Right ventricle myocardium inferior (tissue), 1 donor: Measurements from ENCODE around the gene SPATA1. TPM values are rescaled to one million over a fixed set of nuclear protein-coding genes. Genes with fewer than 3 reads are reported as not detected.
"Not testable (repeated sequence)": the region's sequence is repeated elsewhere in the genome, so short reads cannot be mapped to it uniquely, and the experiment has no call there.

Experiments
- ATAC-seq: fragments of 200-7000 bp; cut with Tn5 transposase; one replicate; pipeline ENCODE4 v1.9.1; 2020; ENCODE audit warnings: mild to moderate bottlenecking, moderate library complexity
- DNase-seq: peaks from one replicate; pipeline ENCODE4 v3.0.0; 2021; ENCODE audit errors: missing footprints
- intact Hi-C: fragments of 100-400 bp; cut with DNase I; formaldehyde crosslinking; loops from one replicate; pipeline ENCODE4 v1.11.0; 2022
- total RNA-seq: library from RNA; stranded (reverse); fragmentation: NEBNext Ultra II Directional; extraction: Animal tissue kit (Norgen Biotek cat#: 25700); gene quantifications from one replicate; pipeline ENCODE4 v1.2.1, GENCODE V29; 2021
- donor health status: DM: no; HTN: yes; CAD: no; lungs with severe emphysema.

The SPATA1 gene
- total RNA-seq, 1 donor from 2014 or later = 0.92 TPM

DNA sequence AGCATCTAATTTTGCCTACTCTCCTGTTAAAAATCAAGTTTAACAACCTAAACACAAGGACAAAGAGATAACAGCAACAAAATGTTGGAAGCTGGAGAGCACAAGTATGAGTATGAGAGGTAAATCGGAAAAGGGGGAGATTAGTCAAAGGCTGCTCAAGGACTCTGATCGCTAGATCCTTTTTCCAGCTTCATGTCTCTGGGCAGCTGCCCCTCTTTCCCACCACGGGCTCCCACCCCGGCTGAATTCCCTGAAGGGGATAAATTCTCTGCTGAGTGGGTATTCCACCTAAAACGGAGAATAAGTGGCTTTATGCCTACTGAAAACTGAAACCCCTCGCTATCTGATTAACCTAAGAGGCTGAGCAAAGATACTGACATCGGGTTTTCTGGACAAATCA lies 68.8 kb downstream of the SPATA1 start:
- ATAC-seq (no peak), DNase-seq (no peak)
- intact Hi-C loops = loop anchor here (2.0 kb wide), 1 partner anchor 46 kb away; no protein-coding TSS in a partner anchor

DNA sequence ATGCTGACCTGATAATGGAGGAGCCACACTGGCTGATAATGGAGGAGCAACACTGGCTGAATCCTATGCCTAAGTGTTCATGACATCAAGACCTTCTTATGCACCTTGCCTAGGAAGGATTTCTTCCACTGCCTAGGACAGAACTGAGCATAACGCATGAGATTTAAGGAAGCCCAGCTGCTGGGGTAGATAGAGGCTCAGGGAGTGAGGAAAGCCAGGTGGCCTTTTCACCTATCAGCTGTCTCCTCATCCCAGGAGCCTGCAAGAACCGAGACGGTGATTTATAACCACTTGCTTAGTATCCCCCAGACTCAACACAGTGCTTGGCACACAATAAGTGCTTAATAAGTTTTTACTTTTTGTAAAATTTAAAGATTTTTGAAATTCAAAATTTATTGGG lies 75.5 kb downstream of the SPATA1 start:
- intact Hi-C loops = no loop called here
- no peak for ATAC-seq
- no peak for DNase-seq

DNA sequence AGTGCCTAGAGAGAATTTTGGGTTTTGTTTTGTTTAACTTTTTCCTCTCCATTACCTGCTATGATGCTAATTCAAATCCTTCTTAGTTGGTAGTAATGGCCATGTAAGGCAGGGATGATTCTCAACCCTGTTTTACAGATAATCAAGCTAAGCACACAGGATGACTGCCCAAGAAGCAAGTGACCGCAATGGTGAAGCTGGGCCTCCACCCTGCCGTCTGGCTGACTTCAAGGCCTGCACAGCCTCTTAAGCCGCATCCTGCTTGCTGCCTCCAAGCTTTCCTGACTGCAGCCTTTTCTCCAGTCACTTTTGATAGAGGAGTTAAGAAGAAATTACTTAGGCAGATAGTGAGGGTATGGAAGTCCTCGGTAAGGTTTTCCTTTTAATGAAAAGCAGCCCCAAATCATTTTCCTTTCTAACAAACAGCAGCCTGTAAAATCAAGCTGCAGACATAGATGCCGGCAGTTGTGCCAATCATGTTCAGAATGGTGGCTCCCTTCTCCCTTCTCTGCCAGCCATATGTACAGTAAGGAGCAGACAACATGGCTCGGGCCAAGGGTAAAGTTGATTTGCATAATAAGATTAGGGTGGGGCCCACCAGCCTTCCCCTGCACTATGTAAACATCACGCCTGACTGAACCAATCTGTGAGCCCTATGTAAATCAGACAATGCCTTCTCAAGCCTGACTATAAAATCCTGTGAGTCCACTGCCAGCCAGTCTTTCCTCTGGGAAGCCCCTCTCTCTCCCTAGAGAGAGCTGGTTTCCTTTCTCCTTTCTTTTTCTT lies 76.8 kb downstream of the SPATA1 start:
- no peak for ATAC-seq
- no peak for DNase-seq
- intact Hi-C loops = no loop called here

DNA sequence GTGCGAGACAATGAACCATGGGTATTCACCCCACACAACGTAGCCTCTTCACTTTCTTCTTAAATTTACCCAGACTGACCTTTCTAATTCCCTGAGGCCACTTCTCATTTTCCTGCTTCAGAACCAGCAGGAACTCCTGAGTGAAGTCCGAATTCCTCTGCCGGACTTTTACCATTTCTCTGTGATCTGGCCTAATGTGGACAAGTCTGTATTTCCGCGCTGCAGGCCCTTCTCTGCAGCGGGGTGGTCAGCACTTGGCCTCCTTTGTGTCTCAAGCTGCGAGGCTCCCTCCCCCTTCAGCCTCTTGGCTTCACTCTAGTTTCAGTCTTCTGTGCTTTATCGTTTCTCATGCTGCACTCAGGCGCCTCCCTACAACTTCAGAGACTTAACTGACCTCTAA lies 77.5 kb downstream of the SPATA1 start:
- ATAC-seq = peak; percentile 20
- intact Hi-C loops = no loop called here
- no peak for DNase-seq

DNA sequence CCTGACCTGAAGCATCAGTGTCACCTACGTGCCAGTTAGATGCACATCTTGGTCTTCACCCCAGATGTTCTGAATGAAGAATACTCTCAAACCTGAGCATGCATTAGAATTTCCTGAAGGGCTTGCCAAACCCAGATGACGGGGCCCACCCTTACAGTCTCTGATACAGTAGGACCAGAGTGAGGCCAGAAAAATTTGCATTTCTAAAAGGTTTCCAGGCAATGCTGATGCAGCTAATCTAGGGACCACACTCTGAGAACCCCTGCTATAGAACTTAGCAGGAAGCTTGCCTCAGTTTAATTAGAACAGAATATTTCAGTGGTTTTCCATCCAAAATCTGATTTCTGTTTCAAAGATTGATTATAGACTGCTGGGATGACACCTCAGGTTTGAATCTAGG lies 77.9 kb downstream of the SPATA1 start:
- no peak for DNase-seq
- no peak for ATAC-seq
- intact Hi-C loops = no loop called here

DNA sequence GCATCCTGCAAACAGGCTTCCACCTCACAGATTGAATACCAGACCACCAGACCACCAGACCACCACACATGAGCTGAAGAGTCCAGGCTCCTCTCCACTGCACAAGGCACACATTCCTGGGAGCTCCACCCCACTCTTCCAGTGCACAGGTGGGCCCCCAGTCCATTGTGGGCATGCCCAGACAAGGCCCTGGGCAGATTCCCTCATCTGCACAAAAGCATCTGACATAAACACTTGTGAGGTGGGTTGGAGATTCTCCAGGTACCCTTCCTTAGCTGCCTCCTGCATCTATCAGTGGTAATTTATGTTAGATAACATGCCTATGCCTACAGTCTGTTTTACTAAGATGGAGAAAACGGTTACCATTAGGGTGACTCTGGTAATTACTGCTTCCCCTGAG lies 79.6 kb downstream of the SPATA1 start:
- intact Hi-C loops = no loop called here
- ATAC-seq (no peak), DNase-seq (no peak)

DNA sequence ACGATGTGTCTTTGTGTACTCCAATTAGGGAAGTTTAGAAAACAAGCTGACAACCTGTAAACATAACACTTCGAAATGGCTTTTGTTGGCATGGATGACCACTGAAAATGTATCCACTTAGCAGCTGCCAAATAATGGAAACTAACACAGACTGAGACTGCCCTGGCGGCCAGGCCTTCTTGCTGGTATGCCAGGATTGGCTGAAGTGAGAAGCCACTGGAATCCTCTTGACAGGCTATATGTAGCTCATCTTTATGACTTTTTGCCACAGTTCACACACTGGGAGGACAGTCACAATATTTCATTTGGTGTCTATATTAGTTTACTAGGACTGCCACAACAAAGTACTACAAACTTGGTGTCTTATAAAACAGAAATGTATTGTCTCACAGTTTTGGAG lies 80.9 kb downstream of the SPATA1 start:
- ATAC-seq (no peak), DNase-seq (no peak)
- intact Hi-C loops = no loop called here

DNA sequence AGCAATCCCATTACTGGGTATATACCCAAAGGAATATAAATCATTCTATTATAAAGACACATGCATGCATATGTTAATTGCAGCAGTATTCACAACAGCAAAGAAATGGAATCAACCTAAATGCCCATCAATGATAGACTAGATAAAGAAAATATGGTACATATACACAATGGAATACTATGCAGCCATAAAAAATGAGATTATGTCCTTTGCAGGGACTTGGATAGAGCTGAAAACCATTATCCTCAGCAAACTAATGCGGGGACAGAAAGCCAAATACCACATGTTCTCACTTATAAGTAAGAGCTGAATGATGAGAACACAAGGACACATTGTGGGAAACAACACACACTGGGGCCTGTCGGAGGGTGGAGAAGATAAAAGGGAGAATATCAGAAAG lies 88.8 kb downstream of the SPATA1 start:
- ATAC-seq, intact Hi-C loops, DNase-seq: not testable (repeated sequence)

DNA sequence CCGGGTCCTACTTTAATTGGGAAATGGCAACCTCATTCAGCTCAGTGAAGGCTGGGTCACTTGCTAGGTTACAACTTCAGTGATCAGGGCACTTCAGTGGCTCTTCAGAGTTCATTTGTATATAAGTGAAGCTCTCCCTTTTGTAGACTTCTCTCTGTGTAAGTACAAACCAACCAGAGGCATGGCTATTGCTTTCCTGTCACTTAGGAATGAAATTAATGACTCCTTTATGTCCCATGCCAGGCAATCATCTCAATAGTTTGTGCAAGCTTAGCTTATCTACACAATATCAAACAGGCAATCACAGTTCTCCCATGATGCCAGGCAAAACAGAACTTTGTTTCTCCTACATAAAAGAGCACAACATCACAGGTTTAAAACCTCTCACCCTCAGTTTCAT lies 90.8 kb downstream of the SPATA1 start:
- DNase-seq (no peak), ATAC-seq (no peak)
- intact Hi-C loops = no loop called here

DNA sequence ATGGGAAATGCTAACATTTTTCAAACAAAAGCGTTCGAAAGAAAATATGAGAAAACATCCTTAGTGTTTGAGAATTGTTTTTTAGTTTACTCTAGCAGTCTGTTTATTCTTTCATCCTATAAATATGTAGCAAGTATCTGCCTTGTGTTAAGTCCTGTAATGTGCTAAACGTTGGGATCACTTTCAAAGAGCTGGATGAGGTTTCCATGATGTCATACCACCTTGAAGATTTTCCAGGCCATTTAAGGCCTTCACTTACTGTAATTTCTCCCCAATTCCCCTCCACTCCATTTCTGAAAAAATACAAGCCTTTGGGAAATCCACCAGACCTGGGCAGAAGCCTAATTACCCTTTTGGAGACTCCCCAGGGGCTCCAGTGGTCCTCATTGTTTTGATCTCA lies 92.2 kb downstream of the SPATA1 start:
- DNase-seq (no peak), ATAC-seq (no peak)
- intact Hi-C loops = no loop called here

DNA sequence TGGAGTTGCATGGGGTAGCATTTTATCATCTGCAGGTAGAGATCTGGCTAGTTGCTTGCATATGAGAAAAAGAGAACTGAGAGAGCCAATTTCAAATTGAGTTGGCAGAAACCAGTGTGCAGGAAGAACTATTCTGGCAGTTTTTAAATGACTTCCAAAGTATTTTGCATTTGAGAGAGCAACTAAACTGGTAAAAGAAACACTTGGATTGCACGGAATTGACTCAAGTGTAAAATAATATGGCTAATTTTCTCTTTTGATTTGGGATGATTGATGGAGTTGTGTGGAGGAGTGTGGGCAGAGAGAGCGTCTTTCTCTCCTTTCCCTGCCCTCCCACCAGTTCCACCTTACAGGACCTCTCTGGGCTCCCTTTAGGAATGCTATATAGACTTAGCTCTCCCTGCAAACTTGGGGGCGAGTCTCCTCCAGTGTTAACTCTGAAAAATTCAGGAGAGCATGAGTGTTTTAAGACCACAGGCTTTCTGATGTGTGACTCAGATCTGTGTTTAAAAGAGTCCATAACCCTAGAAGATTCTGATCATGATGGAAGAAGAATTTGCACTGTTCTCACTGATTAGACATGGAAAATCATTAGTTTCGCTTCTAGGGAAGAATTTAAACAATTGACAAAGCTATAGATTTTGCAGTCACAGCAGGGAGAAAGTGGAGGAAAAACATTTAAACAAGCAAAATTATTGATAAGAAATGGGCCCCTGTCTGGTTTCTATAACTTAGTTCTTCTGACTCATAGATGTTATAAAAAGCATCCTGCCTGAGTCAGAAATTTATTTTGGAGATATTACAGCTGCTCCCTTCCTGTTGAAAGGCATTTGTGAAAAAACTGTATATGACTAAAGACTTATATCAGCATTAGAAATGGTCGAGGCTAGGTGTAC lies 92.9 kb downstream of the SPATA1 start:
- intact Hi-C loops = no loop called here
- ATAC-seq (no peak), DNase-seq (no peak)

DNA sequence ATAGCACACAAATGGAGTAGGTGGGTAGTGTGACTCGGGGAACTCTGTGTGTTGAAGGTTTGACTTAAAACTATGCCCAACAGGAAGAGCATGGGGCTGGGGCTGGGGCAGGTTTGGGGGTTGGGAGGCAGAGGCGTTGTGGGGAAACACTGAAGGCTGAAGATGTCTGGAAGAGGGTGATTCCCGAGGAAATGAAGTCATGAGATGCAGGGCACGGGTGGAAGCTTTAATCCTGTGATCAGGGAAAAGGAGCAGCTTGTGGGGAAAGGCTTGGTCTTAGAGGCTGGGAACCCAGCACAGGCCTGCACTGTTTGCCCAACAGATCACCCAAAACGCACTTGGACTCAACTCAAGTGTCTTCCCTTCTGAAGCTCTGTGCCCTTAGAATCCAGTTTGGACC lies 94.6 kb downstream of the SPATA1 start:
- no peak for ATAC-seq
- intact Hi-C loops = loop anchor here (5.0 to 10.0 kb wide), 3 partner anchors 158 to 476 kb away; no protein-coding TSS in a partner anchor
- DNase-seq = no peak

DNA sequence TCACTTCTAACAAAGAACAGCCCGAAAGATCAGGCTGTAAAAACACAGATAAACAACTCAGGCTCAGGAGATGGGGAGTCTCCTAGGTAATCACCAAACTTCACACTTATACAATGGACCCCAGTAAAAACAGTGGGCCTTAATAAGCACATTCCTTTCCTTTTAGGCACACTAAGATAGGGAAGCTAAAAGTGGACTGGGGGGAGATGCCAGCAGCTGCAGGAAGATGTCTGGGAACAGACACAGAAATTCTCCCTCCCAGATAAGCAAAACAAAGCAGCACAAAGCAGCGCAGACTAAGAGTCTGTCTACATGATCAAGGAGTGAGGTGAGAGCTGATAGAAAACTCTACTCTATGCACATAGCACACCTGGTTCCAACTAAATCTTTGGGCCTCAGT lies 97.0 kb downstream of the SPATA1 start:
- no peak for ATAC-seq
- no peak for DNase-seq
- intact Hi-C loops = loop anchor here (5.0 to 10.0 kb wide), 3 partner anchors 161 to 478 kb away; no protein-coding TSS in a partner anchor

DNA sequence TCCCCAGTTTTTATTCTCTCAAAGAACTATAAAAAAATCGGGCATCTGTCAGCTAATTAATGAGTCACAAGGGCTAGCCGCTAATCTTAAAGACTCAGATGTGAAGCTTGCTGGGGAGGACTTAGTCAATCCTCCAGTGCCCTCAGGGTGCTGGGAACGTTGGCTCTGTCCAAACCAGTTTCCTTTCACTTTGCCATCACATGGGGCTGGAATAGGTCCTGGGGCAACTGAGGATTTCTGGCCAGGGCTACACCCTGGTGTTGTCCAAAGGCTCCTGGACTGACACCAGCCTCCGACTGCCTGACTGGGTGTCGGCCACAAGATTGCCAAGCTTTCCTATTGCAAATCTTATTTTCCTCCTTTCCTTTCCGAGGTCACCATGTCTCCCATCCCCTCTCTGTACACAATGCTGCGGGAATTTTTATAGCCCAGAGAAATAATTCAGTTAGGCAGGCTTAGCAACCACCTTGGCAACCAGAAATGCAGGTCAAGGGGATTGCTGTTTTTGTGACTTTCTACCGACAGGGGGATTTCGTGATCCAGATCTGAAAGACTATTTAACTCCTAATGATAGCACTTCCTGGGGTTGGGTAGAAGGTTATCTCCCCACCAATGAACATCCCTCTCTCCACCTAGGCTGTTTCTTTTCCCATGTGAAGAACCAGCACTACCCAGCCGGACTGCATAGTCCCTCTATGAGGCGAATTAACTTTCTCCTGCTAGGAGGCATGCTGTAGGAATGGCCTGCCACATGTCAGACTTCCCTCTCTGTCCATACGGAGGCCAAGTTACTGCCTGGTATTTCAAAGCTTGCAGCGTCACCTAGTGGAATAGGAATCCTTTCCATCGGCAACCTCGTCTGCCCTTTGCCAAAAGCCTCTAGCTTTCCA lies 98.0 kb downstream of the SPATA1 start:
- ATAC-seq (peak; percentile 83), DNase-seq (no peak)
- intact Hi-C loops = loop anchor here (5.0 to 10.0 kb wide), 3 partner anchors 162 to 479 kb away; no protein-coding TSS in a partner anchor

DNA sequence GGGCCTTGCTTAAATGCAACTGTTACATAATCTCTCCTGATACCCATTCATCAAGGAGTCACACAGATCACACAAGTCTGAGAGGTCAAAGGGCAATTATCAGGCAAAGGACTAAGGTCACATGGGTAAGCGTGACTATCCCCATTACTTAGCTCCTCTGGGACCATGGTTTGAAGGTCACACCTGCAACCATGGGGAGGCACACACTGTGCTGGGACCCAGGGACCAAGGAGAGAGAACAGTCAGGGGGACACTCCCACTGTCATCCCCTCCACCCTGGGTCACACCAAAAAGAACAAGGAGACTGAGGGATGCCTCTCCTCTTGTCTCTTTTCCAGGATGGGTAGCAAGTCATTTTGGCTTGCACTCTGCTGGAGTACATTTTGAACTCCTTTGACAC lies 99.0 kb downstream of the SPATA1 start:
- no peak for ATAC-seq
- intact Hi-C loops = loop anchor here (10.0 kb wide), 2 partner anchors 330 to 480 kb away; no protein-coding TSS in a partner anchor

DNA sequence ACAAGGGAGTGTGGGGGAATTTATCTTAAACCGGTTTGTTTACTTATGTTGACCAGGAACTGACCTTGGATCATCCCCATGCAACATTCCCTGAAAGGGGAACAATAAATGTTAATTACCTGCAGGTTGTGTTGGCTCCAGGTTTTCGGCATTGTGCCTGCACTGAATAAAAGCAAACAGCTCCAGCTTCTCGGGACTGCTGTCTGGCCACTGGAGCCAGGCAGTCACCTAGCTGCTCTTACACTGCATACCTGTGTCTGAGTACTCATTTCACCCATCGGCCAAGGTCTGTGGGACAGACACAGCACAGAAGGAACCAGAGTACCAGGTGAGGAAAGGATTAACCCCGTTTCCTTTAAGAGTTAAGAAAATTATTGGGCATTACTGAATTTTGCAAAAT lies 100.8 kb downstream of the SPATA1 start:
- DNase-seq = no peak
- ATAC-seq = no peak
- intact Hi-C loops = loop anchor here (10.0 kb wide), 2 partner anchors 328 to 482 kb away; no protein-coding TSS in a partner anchor

More for the DNA sequence above, 99.0 kb downstream of the SPATA1 start:
- DNase-seq = no peak

DNA sequence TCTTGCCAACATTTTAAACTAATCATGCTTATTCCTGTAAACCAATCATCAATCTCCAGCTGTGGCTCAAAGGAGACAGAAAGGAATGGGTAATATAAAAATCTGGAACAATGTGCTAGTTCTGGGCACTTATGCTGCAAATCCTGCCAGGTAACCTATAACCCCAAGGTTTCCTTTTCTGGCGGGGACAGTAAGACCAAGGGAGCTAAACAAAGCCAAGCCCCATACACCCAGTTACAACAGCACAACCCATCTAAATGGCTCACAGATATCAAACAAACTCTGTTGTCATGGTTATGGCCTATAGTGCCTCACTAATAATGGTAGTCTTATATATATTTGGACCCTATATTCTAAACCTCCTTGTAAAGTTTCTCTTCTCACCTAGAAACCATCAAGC lies 104.9 kb downstream of the SPATA1 start:
- intact Hi-C loops = loop anchor here (10.0 kb wide), 1 partner anchor 106 kb away; the partner anchor contains the start of genes GNG5 and SPATA1
- DNase-seq (no peak), ATAC-seq (no peak)

DNA sequence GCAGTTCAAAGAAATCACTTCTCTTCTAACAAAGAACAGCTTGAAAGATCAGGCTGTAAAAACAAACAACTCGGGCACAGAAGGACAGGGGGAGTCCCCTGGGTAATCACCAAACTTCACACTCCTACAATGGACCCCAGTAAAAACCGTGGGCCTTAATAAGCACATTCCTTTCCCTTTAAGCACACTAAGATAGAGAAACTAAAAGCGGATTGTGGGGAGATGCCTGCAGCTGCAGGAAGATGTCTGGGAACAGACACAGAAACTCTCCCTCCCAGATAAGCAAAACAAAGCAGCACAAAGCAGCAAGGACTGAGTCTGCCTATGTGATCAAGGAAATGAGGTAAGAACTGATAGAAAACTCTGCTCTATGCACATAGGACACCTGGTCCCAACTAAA lies 105.6 kb downstream of the SPATA1 start:
- ATAC-seq (no peak), DNase-seq (no peak)
- intact Hi-C loops = loop anchor here (10.0 kb wide), 1 partner anchor 107 kb away; the partner anchor contains the start of genes GNG5 and SPATA1
